IMR-90 (cell line): ENCODE data around the gene RFPL3. TPM values are rescaled to one million over a fixed set of nuclear protein-coding genes. Genes with fewer than 3 reads are reported as not detected.

Experiments
- ATAC-seq: fragments of 200-7000 bp; cut with Tn5 transposase; 2 replicates; pipeline ENCODE4 v1.9.1; 2020; ENCODE audit warnings: low read depth, mild to moderate bottlenecking, moderate library complexity
- BruUV-seq: library from RNA; stranded (reverse); fragments of 400-500 nt; replicated peaks from 2 replicates; lab custom pipeline; 2021; lab: Mats Ljungman, UMichigan
- CTCF ChIA-PET: fragments of 300-600 bp; formaldehyde crosslinking; extraction: SDS; loops from one replicate; lab custom pipeline; 2021; ENCODE audit warnings: antibody characterized with exemption; lab: Yijun Ruan, JAX
- POLR2A ChIA-PET: fragments of 300-600 bp; sonication (Branson Sonifier 250); formaldehyde crosslinking; loops from one replicate; lab custom pipeline; 2022; ENCODE audit warnings: antibody characterized with exemption; ENCODE audit not compliant: unreplicated experiment; lab: Charles Lee
- DNase-seq: peaks from one replicate; pipeline ENCODE4 v3.0.0; 2013
- H2AFZ ChIP-seq: replicated peaks from 2 replicates; pipeline ENCODE3; 2013; ENCODE audit warnings: low read length, mild to moderate bottlenecking; ENCODE audit not compliant: poor library complexity
- H2AK5ac ChIP-seq: 2 replicates; pipeline ENCODE4 v1.6.1; 2013; ENCODE audit warnings: low read depth, low read length, inconsistent platforms
- H2AK9ac ChIP-seq: replicated peaks from 2 replicates; pipeline ENCODE3; 2013; ENCODE audit warnings: mild to moderate bottlenecking, low read depth, low read length, moderate library complexity; ENCODE audit not compliant: poor library complexity
- H2BK120ac ChIP-seq: 2 replicates; pipeline ENCODE4 v1.6.1; 2013; ENCODE audit warnings: low read depth, low read length, inconsistent platforms
- H2BK15ac ChIP-seq: 3 replicates; pipeline ENCODE4 v1.6.1; 2013; ENCODE audit warnings: low read depth, low read length, inconsistent platforms
- H2BK20ac ChIP-seq: 2 replicates; pipeline ENCODE4 v1.6.1; 2013; ENCODE audit warnings: low read depth, mild to moderate bottlenecking, inconsistent platforms, low read length, moderate library complexity
- H2BK5ac ChIP-seq: 2 replicates; pipeline ENCODE4 v1.6.1; 2013; ENCODE audit warnings: mild to moderate bottlenecking, low read depth, low read length, inconsistent platforms; ENCODE audit not compliant: poor library complexity, severe bottlenecking
- H3K14ac ChIP-seq: replicated peaks from 2 replicates; pipeline ENCODE4 v1.6.1; 2013; ENCODE audit warnings: low read depth, low read length, inconsistent platforms
- H3K18ac ChIP-seq: 2 replicates; pipeline ENCODE4 v1.6.1; 2013; ENCODE audit warnings: low read depth, low read length, control low read depth
- H3K23ac ChIP-seq: 2 replicates; pipeline ENCODE4 v1.6.1; 2013; ENCODE audit warnings: low read depth, low read length, inconsistent platforms
- H3K27ac ChIP-seq: 2 replicates; pipeline ENCODE4 v1.5.1; 2013; ENCODE audit warnings: mild to moderate bottlenecking, control low read depth, low read length; ENCODE audit not compliant: insufficient read depth
- H3K27me3 ChIP-seq: 2 replicates; pipeline ENCODE4 v1.6.1; 2013; ENCODE audit warnings: low read length; ENCODE audit not compliant: control insufficient read depth, insufficient read depth
- H3K36me3 ChIP-seq: 2 replicates; pipeline ENCODE4 v1.6.1; 2013; ENCODE audit warnings: low read length, mixed read lengths; ENCODE audit not compliant: control insufficient read depth, insufficient read depth
- H3K4ac ChIP-seq: 2 replicates; pipeline ENCODE4 v1.6.1; 2013; ENCODE audit warnings: low read depth, low read length, inconsistent platforms
- H3K4me1 ChIP-seq: 2 replicates; pipeline ENCODE4 v1.6.1; 2013; ENCODE audit warnings: low read length, mixed read lengths; ENCODE audit not compliant: control insufficient read depth, insufficient read depth
- H3K4me2 ChIP-seq: 2 replicates; pipeline ENCODE4 v1.6.1; 2013; ENCODE audit warnings: low read depth, mild to moderate bottlenecking, control low read depth, low read length, moderate library complexity
- H3K4me3 ChIP-seq: 2 replicates; pipeline ENCODE4 v1.5.1; 2013; ENCODE audit warnings: low read depth, mild to moderate bottlenecking, control low read depth, low read length, moderate library complexity; ENCODE audit not compliant: insufficient read depth
- H3K56ac ChIP-seq: 2 replicates; pipeline ENCODE4 v1.6.1; 2013; ENCODE audit warnings: low read length, inconsistent platforms; ENCODE audit not compliant: insufficient read depth; ENCODE audit errors: extremely low read depth
- H3K79me1 ChIP-seq, 2 experiments: 2 replicates each; pipeline ENCODE4 v1.6.1; 2013; ENCODE audit warnings: low read length in 2 of 2, inconsistent platforms in 1 of 2, low read depth in 1 of 2
- H3K9ac ChIP-seq: 2 replicates; pipeline ENCODE4 v1.6.1; 2013; ENCODE audit warnings: low read depth, low read length, control low read depth
- H3K9me1 ChIP-seq: 2 replicates; pipeline ENCODE4 v1.6.1; 2013; ENCODE audit warnings: low read length, inconsistent platforms; ENCODE audit not compliant: insufficient read depth
- H3K9me3 ChIP-seq: 2 replicates; pipeline ENCODE4 v1.6.1; 2013; ENCODE audit warnings: low read length; ENCODE audit not compliant: control insufficient read depth, insufficient read depth
- H4K20me1 ChIP-seq: 2 replicates; pipeline ENCODE4 v1.6.1; 2013; ENCODE audit warnings: low read length, inconsistent platforms; ENCODE audit not compliant: insufficient read depth
- H4K5ac ChIP-seq: 2 replicates; pipeline ENCODE4 v1.6.1; 2013; ENCODE audit warnings: mild to moderate bottlenecking, low read depth, low read length, control low read depth
- H4K8ac ChIP-seq, 2 experiments: 2 replicates each; pipeline ENCODE4 v1.6.1; 2013; ENCODE audit warnings: low read depth in 2 of 2, low read length in 2 of 2, control low read depth in 1 of 2, inconsistent platforms in 1 of 2
- H4K91ac ChIP-seq: 2 replicates; pipeline ENCODE4 v1.6.1; 2013; ENCODE audit warnings: low read depth, low read length, inconsistent platforms; ENCODE audit not compliant: insufficient read depth
- BHLHE40 ChIP-seq: fragments of 150-350 bp; IDR thresholded peaks from 2 replicates; pipeline ENCODE4 v1.6.1; 2016; ENCODE audit warnings: mild to moderate bottlenecking, low read depth, low read length
- CEBPB ChIP-seq: IDR thresholded peaks from 2 replicates; pipeline ENCODE4 v1.6.1; 2012; ENCODE audit warnings: low read depth, low read length, improper control_type of control experiment
- CHD1 ChIP-seq: IDR thresholded peaks from 2 replicates; pipeline ENCODE4 v1.6.1; 2012; ENCODE audit warnings: low read depth, low read length, improper control_type of control experiment
- FOS ChIP-seq: fragments of 150-350 bp; IDR thresholded peaks from 2 replicates; pipeline ENCODE4 v1.6.1; 2016; ENCODE audit warnings: low read depth, low read length
- MAFK ChIP-seq: IDR thresholded peaks from 2 replicates; pipeline ENCODE4 v1.6.1; 2012; ENCODE audit warnings: low read depth, low read length, improper control_type of control experiment
- MAZ ChIP-seq: IDR thresholded peaks from 2 replicates; pipeline ENCODE4 v1.6.1; 2012; ENCODE audit warnings: low read depth, mild to moderate bottlenecking, low read length, improper control_type of control experiment, moderate library complexity, borderline replicate concordance
- MXI1 ChIP-seq: IDR thresholded peaks from 2 replicates; pipeline ENCODE4 v1.6.1; 2012; ENCODE audit warnings: low read depth, mild to moderate bottlenecking, low read length, moderate library complexity, borderline replicate concordance
- NFE2L2 ChIP-seq: fragments of 150-350 bp; IDR thresholded peaks from 2 replicates; pipeline ENCODE4 v1.6.1; 2016; ENCODE audit warnings: low read depth, mild to moderate bottlenecking, low read length
- POLR2A ChIP-seq: IDR thresholded peaks from 2 replicates; pipeline ENCODE4 v1.6.1; 2012; ENCODE audit warnings: mild to moderate bottlenecking, low read depth, low read length
- RAD21 ChIP-seq: IDR thresholded peaks from 2 replicates; pipeline ENCODE4 v1.6.1; 2012; ENCODE audit warnings: low read length, improper control_type of control experiment
- RCOR1 ChIP-seq: IDR thresholded peaks from 2 replicates; pipeline ENCODE4 v1.6.1; 2012; ENCODE audit warnings: mild to moderate bottlenecking, low read length, improper control_type of control experiment; ENCODE audit not compliant: insufficient replicate concordance
- RFX5 ChIP-seq: IDR thresholded peaks from 2 replicates; pipeline ENCODE4 v1.8.0; 2012; ENCODE audit warnings: low read depth, mild to moderate bottlenecking, low read length, moderate library complexity
- SMC3 ChIP-seq: fragments of 150-350 bp; IDR thresholded peaks from 2 replicates; pipeline ENCODE4 v1.6.1; 2016; ENCODE audit warnings: low read depth, mild to moderate bottlenecking, antibody characterized with exemption, low read length, moderate library complexity
- USF2 ChIP-seq: fragments of 150-350 bp; IDR thresholded peaks from 2 replicates; pipeline ENCODE4 v1.6.1; 2017; ENCODE audit warnings: mild to moderate bottlenecking, antibody characterized with exemption, low read length, low read depth
- WGBS, 2 experiments: methylation state at CpG; one replicate each; pipeline versions ENCODE4 v1.1.5 to v1.1.7; 2013; ENCODE audit warnings: missing lambda C conversion rate in 2 of 2; ENCODE audit not compliant: insufficient read length in 1 of 2; ENCODE audit errors: extremely low coverage in 2 of 2; 5-methylcytosine and 5-hydroxymethylcytosine counted together
- dilution Hi-C: fragments of 300-500 bp; cut with HindIII; formaldehyde crosslinking; loops from one replicate; pipeline ENCODE4 v1.14.3; 2018; ENCODE audit warnings: low sequenced_read_pairs; ENCODE audit not compliant: unreplicated experiment
- in situ Hi-C: fragments of 300-500 bp; cut with MboI; formaldehyde crosslinking; loops from 3 replicates; pipeline ENCODE4 v1.14.3; 2019; ENCODE audit warnings: low sequenced_read_pairs, inconsistent platforms, mixed read lengths
- intact Hi-C: fragments of 100-400 bp; cut with micrococcal nuclease; formaldehyde crosslinking; loops from 2 replicates; pipeline ENCODE4 v1.10.0; 2022
- polyA plus RNA-seq, 3 experiments: library from polyadenylated mRNA; depleted of rRNA; stranded (reverse); fragments of >200 nt; gene quantifications; 2 replicates each; pipeline ENCODE4 v1.2.3, GENCODE V29; 2012; ENCODE audit warnings: low replicate concordance in 1 of 3
- total RNA-seq: library from RNA; depleted of rRNA; stranded (reverse); fragments of >200 nt; gene quantifications from 2 replicates; pipeline ENCODE4 v1.2.3, GENCODE V29; 2012

The RFPL3 gene
- total and polyA plus RNA-seq, 2 of the 4 experiments (the other 2 are of a cell fraction) = not detected

- dilution Hi-C loops = no loop called here
- CTCF ChIA-PET = no interaction called here
Measured at GRCh38 chr22:32336121-32336603, 21.5 kb upstream of the RFPL3 start.

More at GRCh38 chr22:32336121-32336603, 21.5 kb upstream of the RFPL3 start:
- Histone ChIP-seq H3K9me3 (no peaks in the 10 kb centered on the region), H3K4me2 (no peak overlapping the region), H3K4ac (no peak overlapping the region), H2BK5ac (no peak overlapping the region), H4K5ac (no peak overlapping the region), H2AK5ac (no peak overlapping the region), H2AK9ac (no peak overlapping the region), H4K91ac (no peak overlapping the region), H3K23ac (no peak overlapping the region), H3K27me3 (peaks cover 15% of the 10 kb centered on the region), H3K9ac (no peak overlapping the region), H4K20me1 (no peaks in the 10 kb centered on the region), H3K79me1 (no peaks in the 10 kb centered on the region), H3K14ac (no peak overlapping the region), H3K4me3 (no peak overlapping the region), H2AFZ (no peak overlapping the region), H3K27ac (no peak overlapping the region), H3K36me3 (no peaks in the 10 kb centered on the region), H2BK15ac (no peak overlapping the region), H2BK120ac (no peak overlapping the region), H4K8ac (no peak overlapping the region), H3K56ac (no peak overlapping the region), H3K18ac (no peak overlapping the region), H3K4me1 (no peaks in the 10 kb centered on the region), H2BK20ac (no peak overlapping the region), H3K9me1 (peaks cover 3% of the 10 kb centered on the region; the same call in 1 of the 2 replicates)
- BruUV-seq = no TSS peak
- POLR2A ChIA-PET = no interaction called here
- no peak for ATAC-seq
- in situ Hi-C loops = no loop called here
- TF ChIP-seq NFE2L2 (no peak), MXI1 (no peak), USF2 (no peak), SMC3 (no peak), CHD1 (no peak), FOS (no peak), RFX5 (no peak), MAZ (no peak), RCOR1 (no peak), BHLHE40 (no peak), POLR2A (no peak), RAD21 (no peak), MAFK (no peak), CEBPB (no peak)
- no peak for DNase-seq
- 65% methylated on average over 4 of the region's 13 CpGs; no CpG with 5 or more reads in 1 of the 2 experiments for WGBS, 2 experiments
- intact Hi-C loops = no loop called here
